ENCODE measurements around the gene HOXA11. TPM values are rescaled to one million over a fixed set of nuclear protein-coding genes. Genes with fewer than 3 reads are reported as not detected.

Gene HOXA11
- total RNA-seq, result under 1 TPM; under 0.01 TPM

DNA sequence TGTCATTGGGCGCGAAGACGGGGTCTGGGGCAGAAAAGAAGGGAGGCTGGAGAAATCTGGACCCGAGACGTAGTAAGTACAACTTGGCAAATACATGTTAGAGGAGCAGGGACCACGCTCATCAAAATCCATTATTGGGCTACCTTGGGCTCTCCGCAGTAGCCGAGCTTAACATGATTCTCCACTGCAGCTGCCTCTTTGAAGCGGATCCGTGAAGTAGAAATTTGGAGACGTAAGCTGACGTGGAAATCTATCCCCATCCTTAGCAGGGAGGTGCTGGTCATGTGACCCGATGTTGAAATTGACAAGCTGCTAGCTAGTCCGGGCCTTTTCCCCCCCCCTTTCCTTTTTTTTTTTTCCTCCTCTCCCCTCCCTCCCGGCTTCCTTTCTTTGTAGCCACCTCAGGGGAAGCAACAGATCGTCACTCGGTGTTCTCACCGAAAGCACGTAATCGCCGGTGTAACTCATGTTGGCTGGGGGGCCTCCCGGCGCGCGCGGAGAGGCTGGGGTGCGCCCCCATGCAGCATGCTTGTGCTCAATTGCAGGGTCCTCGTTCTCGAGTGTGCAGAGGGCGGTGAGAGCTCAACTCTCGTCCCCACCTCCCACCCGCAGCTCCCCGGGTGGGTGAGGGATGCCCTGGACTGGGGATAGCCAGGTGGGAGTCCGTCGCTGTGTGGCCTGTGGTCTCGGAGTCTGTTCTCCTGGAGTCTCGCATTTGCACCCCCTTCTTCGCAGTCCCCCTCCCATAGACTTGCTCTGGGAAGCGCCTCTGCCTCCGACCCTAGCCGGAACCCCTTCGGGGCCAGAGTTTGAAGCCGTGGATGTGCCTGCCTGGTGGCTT lies at the start of gene HOXA11:
HOXA11 (minus strand) TSS at position 220 of the 841 bp plus-strand sequence; CDS start at position 132, 88 bp downstream.

DNA sequence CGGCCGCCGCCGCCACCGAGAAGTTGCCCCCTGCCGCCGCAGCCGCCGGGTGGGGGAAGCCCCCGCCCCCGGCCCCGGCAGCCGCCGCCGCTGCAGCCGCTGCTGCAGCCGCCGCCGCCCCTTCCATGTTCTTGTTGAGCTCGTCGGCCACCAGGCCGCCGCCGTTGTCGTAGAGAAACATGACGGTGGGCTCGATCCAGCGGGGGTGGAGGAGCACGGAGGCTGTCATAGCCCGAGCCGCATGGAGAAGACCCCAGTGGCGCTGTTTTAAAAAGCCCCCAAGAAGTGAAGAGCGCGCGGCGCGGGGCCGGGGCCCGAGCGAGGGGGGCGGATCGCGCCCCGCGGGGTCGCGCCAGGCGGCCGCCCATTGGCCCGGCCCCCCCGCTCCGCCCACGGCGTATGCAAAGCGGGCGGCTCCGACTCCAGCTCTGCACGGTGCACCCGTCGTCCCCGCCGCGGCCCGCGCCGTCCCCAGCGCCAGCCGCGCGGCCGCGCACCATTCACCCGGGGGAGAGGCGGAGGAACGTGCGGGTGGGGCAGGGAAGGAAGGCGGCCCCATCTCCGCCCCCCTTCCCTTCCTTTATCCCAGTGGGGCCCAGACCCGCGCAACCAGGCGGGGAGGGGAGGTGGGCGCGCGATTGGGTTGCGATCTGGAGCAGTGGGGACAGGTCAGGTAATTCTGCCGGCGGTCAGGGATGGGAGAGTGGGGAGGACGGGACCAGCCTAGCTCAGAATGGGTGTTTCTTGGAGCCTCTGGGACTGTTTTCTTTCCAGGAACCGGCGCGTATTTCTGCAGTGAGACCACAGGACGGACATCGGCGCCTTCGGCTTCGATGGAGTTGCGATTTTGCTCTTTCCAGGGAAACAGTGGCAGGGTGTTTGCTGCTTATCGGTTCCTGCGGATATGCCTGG lies 15.1 kb upstream of the HOXA11 start, which contains the start of gene HOXA13:
HOXA13 (minus strand) TSS at position 243 of the 912 bp plus-strand sequence; CDS start at position 229, 14 bp downstream.

DNA sequence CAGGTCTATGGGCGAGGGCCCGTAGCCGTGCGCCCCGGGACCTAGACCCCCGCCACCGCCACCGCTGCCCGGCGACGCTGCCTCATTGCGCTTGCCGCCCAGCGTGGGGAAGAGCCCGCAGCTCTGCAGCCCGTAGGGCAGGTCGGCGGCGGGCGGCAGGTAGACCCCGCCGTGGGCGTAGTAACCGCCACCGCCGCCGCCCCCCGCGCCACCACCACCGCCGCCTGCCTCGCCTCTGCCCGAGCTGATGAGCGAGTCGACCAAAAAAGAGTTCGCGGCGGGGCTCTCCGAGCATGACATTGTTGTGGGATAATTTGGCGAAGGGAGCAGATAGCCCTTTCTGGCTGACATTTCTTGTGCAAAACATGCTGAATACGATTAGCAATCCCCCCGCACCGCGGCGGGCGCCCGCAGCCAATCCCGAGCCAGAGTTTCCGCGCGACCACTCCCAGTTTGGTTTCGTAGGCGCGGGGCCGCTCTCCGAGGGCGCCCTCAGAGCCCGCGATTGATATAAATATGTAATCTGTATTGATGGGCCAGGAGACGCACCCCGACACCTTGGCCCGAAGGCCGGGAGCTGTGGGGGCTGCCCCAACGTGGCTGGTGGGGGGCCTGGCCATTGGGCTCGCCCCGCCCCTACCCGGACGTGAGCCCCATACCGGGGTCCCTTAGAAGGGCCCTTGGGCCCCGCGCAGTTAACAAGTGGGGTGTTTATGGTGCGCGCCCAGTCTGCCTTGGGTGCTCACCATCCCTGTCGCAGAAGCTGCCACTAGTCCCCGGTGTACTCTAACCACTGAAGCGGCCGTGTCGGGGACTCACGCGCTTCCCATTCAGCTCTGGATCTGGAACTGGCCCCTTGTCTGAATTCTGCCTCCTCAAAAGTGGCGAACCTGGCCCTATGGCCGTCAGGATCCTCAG lies 10.8 kb downstream of the HOXA11 start, which contains the start of gene HOXA10:
HOXA10 (minus strand) TSS at position 365 of the 918 bp plus-strand sequence; CDS start at position 351, 14 bp downstream.

DNA sequence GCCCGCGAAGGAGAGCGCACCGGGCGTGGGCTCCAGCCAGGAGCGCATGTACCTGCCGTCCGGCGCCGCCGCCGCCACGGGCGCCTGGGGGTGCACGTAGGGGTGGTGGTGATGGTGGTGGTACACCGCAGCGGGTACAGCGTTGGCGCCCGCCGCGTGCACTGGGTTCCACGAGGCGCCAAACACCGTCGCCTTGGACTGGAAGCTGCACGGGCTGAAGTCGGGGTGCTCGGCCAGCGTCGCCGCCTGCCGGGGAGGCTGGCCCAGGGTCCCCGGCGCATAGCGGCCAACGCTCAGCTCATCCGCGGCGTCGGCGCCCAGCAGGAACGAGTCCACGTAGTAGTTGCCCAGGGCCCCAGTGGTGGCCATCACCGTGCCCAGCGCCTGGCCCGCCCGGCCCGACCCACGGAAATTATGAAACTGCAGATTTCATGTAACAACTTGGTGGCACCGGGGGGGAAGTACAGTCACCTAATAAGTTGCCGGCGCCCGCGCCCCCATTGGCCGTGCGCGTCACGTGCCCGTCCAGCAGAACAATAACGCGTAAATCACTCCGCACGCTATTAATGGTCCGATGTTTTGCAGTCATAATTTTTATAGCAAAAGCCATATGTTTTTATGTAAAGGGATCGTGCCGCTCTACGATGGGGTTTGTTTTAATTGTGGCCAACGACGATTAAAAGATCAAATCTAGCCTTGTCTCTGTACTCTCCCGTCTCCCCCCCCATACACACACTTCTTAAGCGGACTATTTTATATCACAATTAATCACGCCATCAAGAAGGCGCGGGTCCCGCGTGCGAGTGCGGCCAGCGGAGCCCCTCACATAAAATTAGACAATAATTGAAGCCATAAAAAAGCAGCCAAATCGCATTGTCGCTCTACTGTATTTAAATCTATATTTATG lies 19.7 kb downstream of the HOXA11 start, which contains the start of gene HOXA9:
HOXA9 (minus strand) TSS at position 449 of the 907 bp plus-strand sequence; CDS start at position 369, 80 bp downstream.

DNA sequence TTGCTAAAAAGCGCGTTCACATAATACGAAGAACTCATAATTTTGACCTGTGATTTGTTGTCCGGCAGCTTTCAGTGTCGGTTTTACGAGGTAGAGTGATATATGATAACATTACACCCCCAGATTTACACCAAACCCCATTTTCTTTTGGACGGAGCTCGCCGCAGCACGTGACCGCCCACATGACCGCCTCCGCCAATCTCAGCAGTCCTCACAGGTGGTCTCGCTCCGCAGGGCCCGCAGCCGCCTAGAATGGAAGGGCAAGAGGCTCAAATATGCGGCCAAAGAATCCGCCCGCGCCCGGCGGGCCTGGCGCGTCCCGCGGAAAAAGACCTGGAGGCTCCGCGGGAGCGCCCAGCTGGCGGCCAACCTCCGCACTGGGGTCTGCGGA lies 28.5 kb downstream of the HOXA11 start, which contains the start of gene HOXA7:
HOXA7 (minus strand) TSS at position 168 of the 391 bp plus-strand sequence; CDS start at position 38, 130 bp downstream.

DNA sequence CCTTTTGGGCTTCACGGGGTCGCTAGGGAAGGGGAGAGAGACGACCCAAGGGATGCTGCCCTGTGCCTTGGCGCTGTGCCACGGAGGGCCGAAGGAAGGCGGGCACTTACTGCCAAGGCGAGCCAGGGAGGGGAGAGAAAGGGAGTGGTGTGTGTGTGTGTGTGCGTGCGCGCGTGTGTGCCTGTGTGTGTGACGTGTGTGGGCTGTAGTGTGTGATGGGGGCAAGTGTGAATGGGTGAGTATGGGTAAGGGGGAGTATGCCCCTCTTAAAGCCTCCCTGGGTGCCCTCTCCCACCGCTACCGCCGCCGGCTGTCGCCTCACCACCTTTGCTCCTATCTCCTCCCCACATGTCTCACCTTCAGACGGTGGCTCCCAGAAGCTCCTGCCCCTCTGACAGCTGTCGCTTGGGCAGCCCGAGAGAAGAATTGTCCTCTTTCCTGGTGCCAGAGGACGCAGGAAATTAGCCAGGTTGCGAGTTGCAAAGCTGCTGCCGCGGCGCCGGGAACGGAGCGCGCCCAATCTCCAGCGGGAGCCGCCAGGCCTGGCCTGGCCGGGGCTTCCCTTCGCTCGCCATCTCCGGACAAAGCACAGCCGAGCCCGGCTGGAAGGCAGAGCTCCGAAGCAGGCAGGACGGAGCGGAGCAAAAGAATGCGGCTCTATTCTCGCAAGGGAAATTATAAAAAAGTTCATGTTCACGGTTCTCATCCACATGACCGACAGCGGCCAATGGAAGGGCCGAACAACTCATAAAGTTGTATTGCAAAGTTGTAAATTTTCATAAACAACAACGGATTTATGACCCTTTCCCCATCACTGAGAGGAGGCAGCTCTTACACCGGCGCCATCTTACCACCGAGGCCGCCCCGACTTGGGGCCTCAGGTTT lies 32.9 kb downstream of the HOXA11 start, which contains the start of gene HOXA3:
HOXA3 (minus strand) TSS at position 653 of the 885 bp plus-strand sequence. CDS start 41,943 bp downstream, outside the sequence.

DNA sequence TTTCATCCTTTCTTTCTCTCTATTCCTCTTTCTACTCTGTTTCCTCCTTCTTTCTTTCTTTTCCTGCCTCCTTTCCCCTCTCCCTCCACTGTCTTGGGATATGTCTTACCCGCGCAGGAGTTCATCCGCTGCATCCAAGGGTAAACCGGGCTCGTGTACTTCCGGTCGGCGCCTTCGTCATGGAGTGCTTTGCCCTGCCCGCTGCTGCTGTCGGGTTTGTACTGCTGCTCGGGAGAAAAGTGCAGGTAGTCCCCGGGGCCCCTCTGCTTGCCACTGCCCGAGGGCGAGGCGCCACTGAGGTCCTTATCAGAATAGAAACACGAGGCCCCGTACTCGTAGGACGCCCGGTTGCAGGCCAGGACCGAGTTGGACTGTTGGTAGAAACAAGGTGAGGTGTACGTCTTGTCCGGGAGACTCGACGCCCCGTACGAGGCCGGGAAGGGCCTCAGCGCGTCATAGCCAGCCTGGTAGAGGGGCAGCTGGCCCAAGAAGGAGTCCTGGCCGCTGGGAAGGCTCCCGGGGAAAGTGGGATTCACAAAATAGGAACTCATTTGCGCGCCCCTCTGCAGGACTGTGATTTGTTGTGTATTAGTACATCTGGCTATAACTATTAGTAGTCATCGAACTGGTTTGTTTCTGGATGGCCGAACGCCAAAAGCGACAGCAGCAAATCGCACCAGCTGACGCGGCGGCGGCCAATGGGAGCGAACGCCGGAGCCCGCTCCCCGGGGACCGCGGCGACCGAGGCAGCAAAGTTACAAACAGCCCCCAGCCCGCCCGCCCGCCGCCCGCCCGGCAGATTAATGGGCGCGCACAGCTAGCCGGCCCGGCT lies 37.6 kb downstream of the HOXA11 start, which contains the start of gene HOXA6:
HOXA6 (minus strand) TSS at position 576 of the 832 bp plus-strand sequence; CDS start at position 551, 25 bp downstream.

DNA sequence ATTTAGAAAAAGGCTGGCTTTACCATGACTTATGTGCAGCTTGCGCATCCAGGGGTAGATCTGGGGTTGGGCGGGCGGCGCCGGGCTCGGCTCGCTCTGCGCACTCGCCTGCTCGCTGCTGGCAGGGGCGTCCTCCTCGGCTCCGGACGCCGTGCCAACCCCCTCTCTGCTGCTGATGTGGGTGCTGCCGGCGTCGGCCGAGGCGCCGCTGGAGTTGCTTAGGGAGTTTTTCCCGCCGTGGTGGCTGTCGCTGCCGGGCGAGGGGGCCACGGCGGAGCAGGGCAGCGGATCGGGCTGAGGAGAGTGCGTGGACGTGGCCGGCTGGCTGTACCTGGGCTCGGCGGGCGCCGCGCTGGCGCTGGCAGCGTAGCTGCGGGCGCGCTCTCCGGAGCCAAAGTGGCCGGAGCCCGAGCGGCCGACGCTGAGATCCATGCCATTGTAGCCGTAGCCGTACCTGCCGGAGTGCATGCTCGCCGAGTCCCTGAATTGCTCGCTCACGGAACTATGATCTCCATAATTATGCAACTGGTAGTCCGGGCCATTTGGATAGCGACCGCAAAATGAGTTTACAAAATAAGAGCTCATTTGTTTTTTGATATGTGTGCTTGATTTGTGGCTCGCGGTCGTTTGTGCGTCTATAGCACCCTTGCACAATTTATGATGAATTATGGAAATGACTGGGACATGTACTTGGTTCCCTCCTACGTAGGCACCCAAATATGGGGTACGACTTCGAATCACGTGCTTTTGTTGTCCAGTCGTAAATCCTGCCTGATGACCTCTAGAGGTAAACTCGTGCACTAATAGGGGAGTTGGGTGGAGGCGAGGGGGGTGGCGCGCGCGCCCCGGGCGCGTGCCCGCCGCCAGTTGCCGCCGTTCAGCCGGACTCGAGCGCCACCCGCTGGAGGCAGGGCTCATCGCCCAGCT lies 41.7 kb downstream of the HOXA11 start, which contains the start of gene HOXA5:
HOXA5 (minus strand) TSS at position 659 of the 927 bp plus-strand sequence; CDS start at position 585, 74 bp downstream.

Small RNAs within 50 kb of the gene (small RNA-seq; reads per million reads assigned to genes)
- gene AC004080.5, result 0 reads per million in 2 donors
- gene RF02140, result 0 reads per million in 2 donors
- 0 reads per million in 2 donors for gene RF02141

Other genes with a start within 250 kb of the HOXA11 start
- gene HOXA1, start 89.2 kb downstream of the HOXA11 start, total RNA-seq, result under 1 TPM in 1 of 2 donors, not detected in 1; 0.33 TPM
- gene HOXA2, start 82.5 kb downstream of the HOXA11 start, total RNA-seq, result not detected
- not detected for gene HOXA4, start 54.5 kb downstream of the HOXA11 start, total RNA-seq
- gene HOXA5, start 41.6 kb downstream of the HOXA11 start, total RNA-seq, result under 1 TPM in 1 of 2 donors, not detected in 1; 0.33 TPM
- gene HOXA6, start 37.5 kb downstream of the HOXA11 start, total RNA-seq, result under 1 TPM in 1 of 2 donors, not detected in 1; 0.33 TPM
- not detected for gene HOXA3, start 32.6 kb downstream of the HOXA11 start, total RNA-seq
- gene HOXA7, start 28.6 kb downstream of the HOXA11 start, total RNA-seq, result under 1 TPM in 1 of 2 donors, not detected in 1; 1.00 TPM
- under 1 TPM in 1 of 2 donors, not detected in 1; 0.67 TPM for gene HOXA9, start 19.7 kb downstream of the HOXA11 start, total RNA-seq
- gene HOXA10, start 10.9 kb downstream of the HOXA11 start, total RNA-seq, result under 1 TPM in 1 of 2 donors, not detected in 1; 1.00 TPM
- gene HOXA13, start 14.9 kb upstream of the HOXA11 start, total RNA-seq, result not detected
- gene EVX1, start 57.6 kb upstream of the HOXA11 start, total RNA-seq, result not detected

Data from melanocyte of skin (primary cell).